Measurements from ENCODE around the gene NCAPD3. TPM values are rescaled to one million over a fixed set of nuclear protein-coding genes. Genes with fewer than 3 reads are reported as not detected.

Gene NCAPD3
- total RNA-seq, 1 experiment from 2014 or later: 52.2 TPM

DNA sequence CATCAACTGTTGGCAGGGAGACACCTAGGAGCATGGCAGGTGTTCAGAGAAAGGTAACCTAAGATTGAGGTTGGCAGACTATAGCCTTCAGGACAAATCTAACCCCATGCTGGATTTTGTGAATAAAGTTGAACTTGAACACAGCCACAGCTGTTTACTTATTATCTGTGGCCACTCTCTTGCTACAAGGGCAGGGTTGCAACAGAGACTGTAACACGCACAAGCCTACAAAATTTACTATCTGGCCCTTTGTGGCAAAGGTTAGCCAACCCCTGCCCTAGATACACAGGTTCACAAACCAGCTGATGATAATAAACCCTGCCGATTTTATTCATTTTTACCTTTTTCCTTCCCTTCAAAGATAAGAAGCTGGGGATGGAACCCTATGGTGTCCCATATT lies 26.9 kb upstream of the NCAPD3 start:
- H2AFZ ChIP-seq (ENCODE audit: low read length): no peak overlapping the region
- H3K79me1 ChIP-seq (ENCODE audit: insufficient read depth, low read depth, low read length, poor library complexity, severe bottlenecking): no peaks in the 10 kb centered on the region
- no peak overlapping the region for H2BK120ac ChIP-seq (ENCODE audit: low read depth, low read length, poor library complexity, severe bottlenecking)
- H3K27ac ChIP-seq (ENCODE audit: insufficient read length, low read depth, low read length): no peak overlapping the region
- H2BK20ac ChIP-seq (ENCODE audit: low read depth, low read length, poor library complexity, severe bottlenecking): no peak overlapping the region
- H3K56ac ChIP-seq (ENCODE audit: insufficient read length, low read depth, low read length): no peak overlapping the region
- H3K18ac ChIP-seq (ENCODE audit: insufficient read length, low read depth, low read length): no peak overlapping the region
- peaks cover 23 to 26% of the 10 kb centered on the region in 2 experiments for H3K4me1 Mint-ChIP-seq
- no peak overlapping the region for H3K14ac ChIP-seq (ENCODE audit: insufficient read depth, low read length)
- no peaks in the 10 kb centered on the region for H3K27me3 Mint-ChIP-seq (ENCODE audit: low read depth)
- no peaks in the 10 kb centered on the region for H3K27me3 ChIP-seq (ENCODE audit: insufficient read depth, low read length)
- no peak overlapping the region for H4K91ac ChIP-seq (ENCODE audit: insufficient read length, low read depth, low read length)
- H3K4me2 ChIP-seq (ENCODE audit: insufficient read depth, insufficient read length, low read length): no peak overlapping the region
- no peak for DNase-seq
- no peak overlapping the region for H3K4me3 Mint-ChIP-seq
- no peak overlapping the region for H3T11ph ChIP-seq (ENCODE audit: low read length)
- H3K4ac ChIP-seq (ENCODE audit: low read depth, low read length): no peak overlapping the region
- H3K4me1 ChIP-seq (ENCODE audit: insufficient read depth, low read length): 0 out of 2 replicates have a peak, but pooled peaks cover 2% of the 10 kb centered on the region
- H3K9ac ChIP-seq (ENCODE audit: extremely low read depth, insufficient read length, low read length): no peak overlapping the region
- H2BK5ac ChIP-seq (ENCODE audit: insufficient read length, low read length): no peak overlapping the region
- H3K27ac Mint-ChIP-seq: no peak overlapping the region
- no peak overlapping the region for H2AK5ac ChIP-seq (ENCODE audit: insufficient read length, low read length)
- no peak for TF ChIP-seq CTCF (conservative IDR thresholded peaks at IDR 0.05)
- H3K36me3 Mint-ChIP-seq (ENCODE audit: insufficient read depth in 1 of 3, low read depth in 3 of 3): peaks cover 21 to 47% (median 35%) of the 10 kb centered on the region in 3 experiments
- no peak overlapping the region for H4K5ac ChIP-seq (ENCODE audit: insufficient read length, low read depth, low read length)
- no CpG with 5 or more reads among the region's 2 CpGs for WGBS (ENCODE audit: extremely low coverage, insufficient read length, low lambda C conversion rate)
- no peak overlapping the region for H2BK15ac ChIP-seq (ENCODE audit: low read depth, low read length)
- H4K8ac ChIP-seq (replicated peaks; ENCODE audit: insufficient read length, low read depth, low read length): no peak overlapping the region
- H3K9me3 Mint-ChIP-seq: no peaks in the 10 kb centered on the region
- H3K79me2 ChIP-seq (ENCODE audit: insufficient read depth, low read length): no peaks in the 10 kb centered on the region
- no peaks in the 10 kb centered on the region for H4K20me1 ChIP-seq (ENCODE audit: control insufficient read depth, insufficient read depth, insufficient read length)
- H2BK12ac ChIP-seq (ENCODE audit: insufficient read length, low read depth, low read length): no peak overlapping the region
- no peak overlapping the region for H3K23ac ChIP-seq (ENCODE audit: insufficient read length, low read depth, low read length)
- H3K23me2 ChIP-seq (ENCODE audit: insufficient read length, low read depth, low read length, poor library complexity, severe bottlenecking): peaks cover 3% of the 10 kb centered on the region
- no peaks in the 10 kb centered on the region for H3K9me3 ChIP-seq (ENCODE audit: control insufficient read depth, low read depth, low read length)
